GM19035 (cell line): ENCODE data around the gene RARS2.

Experiments
- ATAC-seq: cut with Tn5 transposase; IDR thresholded peaks from one replicate; pipeline ENCODE4 v1.9.1; 2021; ENCODE audit not compliant: unreplicated experiment

Gene RARS2

GRCh38 chr6:87574237-87574804, 15.5 kb downstream of the RARS2 start:
- ATAC-seq: no peak

GRCh38 chr6:87573307-87574024, 16.3 kb downstream of the RARS2 start:
- ATAC-seq: no peak

- ATAC-seq: no peak
These were observed 16.9 kb downstream of the RARS2 start for GRCh38 chr6:87572883-87573282.

- ATAC-seq: no peak
These were observed 17.8 kb downstream of the RARS2 start for GRCh38 chr6:87572021-87572420.

GRCh38 chr6:87561017-87561416, 28.8 kb downstream of the RARS2 start:
- ATAC-seq: no peak

GRCh38 chr6:87558446-87558845, 31.3 kb downstream of the RARS2 start:
- ATAC-seq: no peak

GRCh38 chr6:87555506-87555905, 34.3 kb downstream of the RARS2 start:
- no peak for ATAC-seq

- no peak for ATAC-seq
These were observed 36.5 kb downstream of the RARS2 start for GRCh38 chr6:87553159-87553765.

- ATAC-seq: no peak
These were observed 38.0 kb downstream of the RARS2 start for GRCh38 chr6:87551799-87552198.

- ATAC-seq: no peak
These were observed 45.4 kb downstream of the RARS2 start for GRCh38 chr6:87544474-87544735.

- no peak for ATAC-seq
These were observed 45.9 kb downstream of the RARS2 start for GRCh38 chr6:87543696-87544473.

GRCh38 chr6:87541744-87542143, 48.0 kb downstream of the RARS2 start:
- no peak for ATAC-seq

- ATAC-seq: no peak
These were observed 48.7 kb downstream of the RARS2 start for GRCh38 chr6:87541041-87541440.

- ATAC-seq: no peak
These were observed 49.2 kb downstream of the RARS2 start for GRCh38 chr6:87540539-87540938.

GRCh38 chr6:87539554-87539953, 50.2 kb downstream of the RARS2 start:
- no peak for ATAC-seq

- ATAC-seq: no peak
These were observed 51.1 kb downstream of the RARS2 start for GRCh38 chr6:87538510-87539260.

- no peak for ATAC-seq
These were observed 55.3 kb downstream of the RARS2 start for GRCh38 chr6:87534377-87535047.

- ATAC-seq: no peak
These were observed 60.6 kb downstream of the RARS2 start for GRCh38 chr6:87529221-87529620.

GRCh38 chr6:87522686-87523085, 67.1 kb downstream of the RARS2 start:
- no peak for ATAC-seq

GRCh38 chr6:87518453-87518852, 71.3 kb downstream of the RARS2 start:
- no peak for ATAC-seq

- no peak for ATAC-seq
These were observed 75.0 kb downstream of the RARS2 start for GRCh38 chr6:87514831-87515230.
